ENCODE results near the gene BTF3.

DNA sequence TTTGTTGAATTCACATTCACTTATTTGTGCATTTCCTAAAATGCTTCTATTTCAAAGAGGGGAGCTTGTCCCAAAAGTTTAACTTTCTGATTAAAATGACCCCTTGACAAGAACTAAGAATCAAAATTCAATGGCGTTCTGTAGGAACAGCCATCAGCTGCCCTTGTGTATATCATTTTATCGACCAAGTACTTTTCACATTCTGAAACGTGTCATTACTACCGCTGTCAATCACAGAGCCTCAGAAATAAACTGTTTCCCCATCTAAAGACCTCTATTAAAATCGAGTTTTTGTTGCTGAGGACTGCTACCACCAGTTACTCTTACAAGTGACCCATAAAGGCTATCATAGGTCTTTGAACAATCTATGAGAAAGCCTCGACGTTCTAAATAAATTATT is 48.1 kb upstream of the BTF3 start:
- TF ChIP-seq TAF1 (IDR thresholded peaks at IDR 0.05; ENCODE audit: borderline replicate concordance, insufficient read depth, low read length) (no peak), POLR2AphosphoS5 (IDR thresholded peaks at IDR 0.05; ENCODE audit: low read depth, low read length) (no peak), SIN3A (IDR thresholded peaks at IDR 0.05; ENCODE audit: borderline replicate concordance, insufficient read depth, low read length) (no peak)
- TF ChIP-seq, protein P1, sequence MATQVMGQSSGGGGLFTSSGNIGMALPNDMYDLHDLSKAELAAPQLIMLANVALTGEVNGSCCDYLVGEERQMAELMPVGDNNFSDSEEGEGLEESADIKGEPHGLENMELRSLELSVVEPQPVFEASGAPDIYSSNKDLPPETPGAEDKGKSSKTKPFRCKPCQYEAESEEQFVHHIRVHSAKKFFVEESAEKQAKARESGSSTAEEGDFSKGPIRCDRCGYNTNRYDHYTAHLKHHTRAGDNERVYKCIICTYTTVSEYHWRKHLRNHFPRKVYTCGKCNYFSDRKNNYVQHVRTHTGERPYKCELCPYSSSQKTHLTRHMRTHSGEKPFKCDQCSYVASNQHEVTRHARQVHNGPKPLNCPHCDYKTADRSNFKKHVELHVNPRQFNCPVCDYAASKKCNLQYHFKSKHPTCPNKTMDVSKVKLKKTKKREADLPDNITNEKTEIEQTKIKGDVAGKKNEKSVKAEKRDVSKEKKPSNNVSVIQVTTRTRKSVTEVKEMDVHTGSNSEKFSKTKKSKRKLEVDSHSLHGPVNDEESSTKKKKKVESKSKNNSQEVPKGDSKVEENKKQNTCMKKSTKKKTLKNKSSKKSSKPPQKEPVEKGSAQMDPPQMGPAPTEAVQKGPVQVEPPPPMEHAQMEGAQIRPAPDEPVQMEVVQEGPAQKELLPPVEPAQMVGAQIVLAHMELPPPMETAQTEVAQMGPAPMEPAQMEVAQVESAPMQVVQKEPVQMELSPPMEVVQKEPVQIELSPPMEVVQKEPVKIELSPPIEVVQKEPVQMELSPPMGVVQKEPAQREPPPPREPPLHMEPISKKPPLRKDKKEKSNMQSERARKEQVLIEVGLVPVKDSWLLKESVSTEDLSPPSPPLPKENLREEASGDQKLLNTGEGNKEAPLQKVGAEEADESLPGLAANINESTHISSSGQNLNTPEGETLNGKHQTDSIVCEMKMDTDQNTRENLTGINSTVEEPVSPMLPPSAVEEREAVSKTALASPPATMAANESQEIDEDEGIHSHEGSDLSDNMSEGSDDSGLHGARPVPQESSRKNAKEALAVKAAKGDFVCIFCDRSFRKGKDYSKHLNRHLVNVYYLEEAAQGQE (IDR thresholded peaks at IDR 0.05; ENCODE audit: insufficient read depth in 1 of 2, low read depth in 2 of 2, low read length in 2 of 2), result no peak
